ENCODE results near the gene ZNF44. TPM values are rescaled to one million over a fixed set of nuclear protein-coding genes. Genes with fewer than 3 reads are reported as not detected.

The ZNF44 gene
- total RNA-seq, 6 experiments from 2014 or later: 6.6 to 7.6 (median 7.3) TPM

DNA sequence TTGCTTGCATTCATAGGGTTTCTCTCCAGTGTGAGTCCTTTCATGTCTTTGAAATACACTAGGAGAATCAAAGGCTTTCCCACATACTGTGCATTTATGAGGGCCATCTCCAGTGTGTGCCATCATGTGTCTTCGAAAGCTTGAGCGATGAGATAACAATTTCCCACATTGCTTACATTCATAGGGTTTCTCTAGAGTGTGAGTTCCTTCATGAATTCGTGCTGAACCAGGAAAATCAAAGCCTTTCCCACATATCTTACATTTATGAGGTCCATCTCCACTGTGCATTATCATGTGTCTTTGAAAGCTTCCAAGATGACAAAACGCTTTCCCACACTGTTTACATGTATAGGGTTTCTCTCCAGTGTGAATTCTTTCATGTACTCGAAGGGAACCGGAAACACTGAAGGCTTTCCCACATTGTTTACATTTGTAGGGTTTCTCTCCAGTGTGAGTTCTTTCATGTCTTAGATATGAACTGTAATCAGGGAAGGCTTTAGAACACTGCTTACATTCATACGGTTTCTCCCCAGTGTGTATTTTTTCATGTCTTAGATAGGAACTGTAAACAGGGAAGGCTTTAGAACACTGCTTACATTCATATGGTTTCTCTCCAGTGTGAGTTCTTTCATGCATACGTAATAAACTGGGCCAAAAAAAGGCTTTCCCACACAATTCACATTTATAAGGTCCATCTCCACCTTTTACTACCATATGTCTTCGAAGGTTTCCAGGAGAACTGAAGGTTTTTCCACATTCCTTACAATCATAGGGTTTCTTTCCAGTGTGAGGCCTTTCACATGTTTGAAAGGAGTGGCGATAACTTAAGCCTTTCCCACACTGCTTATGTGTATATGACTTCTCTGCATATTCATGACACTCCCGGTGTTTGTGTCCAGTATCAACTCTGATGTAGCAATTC, 21.4 kb downstream of the ZNF44 start:
- Mint-ChIP-seq H3K27ac (no peak overlapping the region), H3K36me3 (ENCODE audit: low read depth) (peaks cover 89% of the 10 kb centered on the region), H3K4me1 (ENCODE audit: low read depth) (no peaks in the 10 kb centered on the region), H3K9me3 (peaks cover 97% of the 10 kb centered on the region), H3K27me3 (ENCODE audit: insufficient read depth) (no peaks in the 10 kb centered on the region; the same call in 1 of the 2 replicates), H3K4me3 (no peak overlapping the region; the same call in 1 of the 2 replicates)
- DNase-seq: no peak
- TF ChIP-seq, protein P1, sequence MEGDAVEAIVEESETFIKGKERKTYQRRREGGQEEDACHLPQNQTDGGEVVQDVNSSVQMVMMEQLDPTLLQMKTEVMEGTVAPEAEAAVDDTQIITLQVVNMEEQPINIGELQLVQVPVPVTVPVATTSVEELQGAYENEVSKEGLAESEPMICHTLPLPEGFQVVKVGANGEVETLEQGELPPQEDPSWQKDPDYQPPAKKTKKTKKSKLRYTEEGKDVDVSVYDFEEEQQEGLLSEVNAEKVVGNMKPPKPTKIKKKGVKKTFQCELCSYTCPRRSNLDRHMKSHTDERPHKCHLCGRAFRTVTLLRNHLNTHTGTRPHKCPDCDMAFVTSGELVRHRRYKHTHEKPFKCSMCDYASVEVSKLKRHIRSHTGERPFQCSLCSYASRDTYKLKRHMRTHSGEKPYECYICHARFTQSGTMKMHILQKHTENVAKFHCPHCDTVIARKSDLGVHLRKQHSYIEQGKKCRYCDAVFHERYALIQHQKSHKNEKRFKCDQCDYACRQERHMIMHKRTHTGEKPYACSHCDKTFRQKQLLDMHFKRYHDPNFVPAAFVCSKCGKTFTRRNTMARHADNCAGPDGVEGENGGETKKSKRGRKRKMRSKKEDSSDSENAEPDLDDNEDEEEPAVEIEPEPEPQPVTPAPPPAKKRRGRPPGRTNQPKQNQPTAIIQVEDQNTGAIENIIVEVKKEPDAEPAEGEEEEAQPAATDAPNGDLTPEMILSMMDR (IDR thresholded peaks at IDR 0.05): no peak

DNA sequence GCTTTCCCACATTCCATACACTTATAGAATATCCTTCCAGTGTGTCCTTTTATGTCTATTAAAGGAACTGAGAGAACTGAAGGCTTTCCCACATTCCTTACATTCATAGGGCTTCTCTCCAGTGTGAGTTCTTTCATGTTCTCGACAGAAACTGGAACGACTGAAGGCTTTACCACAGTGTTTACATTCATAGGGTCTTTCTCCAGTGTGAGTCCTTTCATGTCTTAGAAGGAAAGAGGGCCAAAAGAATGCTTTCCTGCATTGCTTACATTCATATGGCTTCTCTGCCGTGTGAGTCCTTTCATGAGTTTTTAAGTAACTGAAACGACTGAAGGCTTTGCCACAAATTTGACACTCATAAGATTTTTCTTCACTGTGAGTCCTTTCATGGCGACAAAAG, 22.3 kb downstream of the ZNF44 start:
- Mint-ChIP-seq H3K36me3 (ENCODE audit: low read depth) (peaks cover 87% of the 10 kb centered on the region), H3K4me3 (no peak overlapping the region)
- no peak for DNase-seq

DNA sequence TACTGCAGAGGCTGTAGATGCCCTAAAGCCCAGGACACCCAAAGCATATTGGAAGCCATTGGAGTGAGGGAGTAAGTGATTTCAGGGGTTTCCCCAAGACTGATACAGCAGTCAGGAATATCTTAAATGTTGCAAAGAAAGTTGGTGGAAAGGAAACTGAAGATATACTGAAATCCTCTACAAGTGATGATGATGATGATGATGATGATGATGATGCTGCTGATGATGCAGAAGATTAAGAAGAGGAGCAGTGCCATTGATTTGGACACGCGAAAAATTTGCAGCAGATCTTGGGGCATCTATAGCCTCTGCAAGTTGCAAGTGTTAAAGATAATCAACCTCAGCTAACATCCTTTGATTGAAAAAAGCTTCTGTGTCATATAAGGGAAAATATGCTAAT, 23.8 kb downstream of the ZNF44 start:
- H3K9me3 Mint-ChIP-seq: peaks cover 95% of the 10 kb centered on the region
- H3K4me3 Mint-ChIP-seq: no peak overlapping the region
- TF ChIP-seq, protein P1 (IDR thresholded peaks at IDR 0.05): no peak
- no peaks in the 10 kb centered on the region; the same call in 1 of the 2 replicates for H3K27me3 Mint-ChIP-seq (ENCODE audit: insufficient read depth)
- no peak overlapping the region for H3K27ac Mint-ChIP-seq
- DNase-seq: no peak
- H3K36me3 Mint-ChIP-seq (ENCODE audit: low read depth): peaks cover 83% of the 10 kb centered on the region
- no peaks in the 10 kb centered on the region for H3K4me1 Mint-ChIP-seq (ENCODE audit: low read depth)

More for the DNA sequence above, 22.3 kb downstream of the ZNF44 start:
- TF ChIP-seq, protein P1 (IDR thresholded peaks at IDR 0.05): no peak
- H3K27me3 Mint-ChIP-seq (ENCODE audit: insufficient read depth): no peaks in the 10 kb centered on the region; the same call in 1 of the 2 replicates
- peaks cover 97% of the 10 kb centered on the region for H3K9me3 Mint-ChIP-seq
- H3K4me1 Mint-ChIP-seq (ENCODE audit: low read depth): no peaks in the 10 kb centered on the region
- no peak overlapping the region for H3K27ac Mint-ChIP-seq

DNA sequence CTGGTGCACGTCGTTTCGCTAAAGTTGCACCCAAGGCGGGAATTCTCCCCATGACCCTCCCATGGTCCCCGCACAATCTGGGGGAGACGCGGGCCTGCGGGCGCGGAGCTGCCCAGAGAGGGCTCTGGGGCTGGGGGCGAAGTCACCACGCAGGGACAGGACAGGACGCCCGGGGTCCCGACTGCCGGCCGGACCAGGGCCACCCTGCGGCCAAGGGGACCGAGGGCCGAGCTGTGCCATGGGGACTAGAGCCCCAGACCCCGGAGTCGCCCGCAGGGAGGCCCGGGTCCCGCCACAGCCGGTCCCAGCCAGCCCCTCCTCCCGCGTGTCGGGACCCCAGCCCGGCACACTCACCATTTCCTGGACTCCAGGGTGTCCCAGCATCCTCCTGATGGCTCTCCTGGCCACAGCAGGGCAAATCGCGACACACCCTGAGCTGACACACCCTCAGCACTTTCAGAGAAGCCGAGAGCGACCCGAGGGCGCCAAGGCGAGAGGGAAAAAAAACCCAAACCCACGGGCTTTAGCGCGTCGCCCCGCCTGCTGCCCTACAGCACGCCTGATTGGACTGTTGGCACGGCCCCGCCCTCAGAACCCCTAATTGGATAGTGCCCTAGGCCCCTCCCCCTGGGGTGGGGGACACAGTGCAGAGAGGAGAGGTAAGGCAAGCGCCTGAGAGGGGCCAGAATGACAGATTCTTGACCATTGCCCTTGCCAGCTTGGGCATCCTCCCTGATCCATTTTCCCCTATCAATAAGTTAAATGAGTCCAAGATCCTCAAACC, 28.6 kb downstream of the ZNF44 start:
- DNase-seq: no peak
- H3K36me3 Mint-ChIP-seq (ENCODE audit: low read depth): peaks cover 57% of the 10 kb centered on the region

DNA sequence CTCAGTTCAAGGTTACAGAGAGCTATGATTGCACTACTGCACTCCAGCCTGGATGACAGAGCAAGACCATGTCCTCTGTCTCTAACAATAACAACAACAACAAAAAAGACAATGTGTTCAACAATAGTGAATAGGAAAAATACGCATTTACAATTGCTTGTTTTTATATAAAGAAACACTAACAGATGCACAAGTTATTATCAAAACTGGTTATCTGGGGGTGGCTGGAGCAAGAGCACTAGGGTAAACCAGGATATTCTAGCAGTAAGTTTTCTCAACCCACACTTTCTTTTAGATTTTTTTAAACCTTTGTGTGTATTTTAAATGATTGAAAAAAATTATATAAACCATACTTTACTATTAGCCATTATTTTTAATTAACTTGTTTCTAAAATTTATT, 33.1 kb downstream of the ZNF44 start:
- H3K27me3 Mint-ChIP-seq (ENCODE audit: insufficient read depth): peaks cover 2% of the 10 kb centered on the region; the same call in 1 of the 2 replicates
- H3K9me3 Mint-ChIP-seq: peaks cover 69% of the 10 kb centered on the region
- H3K4me1 Mint-ChIP-seq (ENCODE audit: low read depth): no peaks in the 10 kb centered on the region
- no peak for DNase-seq
- no peak overlapping the region for H3K27ac Mint-ChIP-seq
- H3K4me3 Mint-ChIP-seq: no peak overlapping the region
- TF ChIP-seq, protein P1 (IDR thresholded peaks at IDR 0.05): no peak
- peaks cover 40% of the 10 kb centered on the region for H3K36me3 Mint-ChIP-seq (ENCODE audit: low read depth)

More for the DNA sequence above, 28.6 kb downstream of the ZNF44 start:
- Mint-ChIP-seq H3K4me1 (ENCODE audit: low read depth) (no peaks in the 10 kb centered on the region), H3K9me3 (peaks cover 84% of the 10 kb centered on the region), H3K27me3 (ENCODE audit: insufficient read depth) (no peaks in the 10 kb centered on the region; the same call in 1 of the 2 replicates), H3K27ac (no peak overlapping the region), H3K4me3 (no peak overlapping the region)
- TF ChIP-seq, protein P1 (IDR thresholded peaks at IDR 0.05): no peak

Measured in HFFc6 (cell line).